ENCODE results near the gene HSPA2.
A peak's percentile ranks its signal among the peaks of the same experiment; 100 is the strongest.
"Not testable (repeated sequence)": the region's sequence is repeated elsewhere in the genome, so short reads cannot be mapped to it uniquely, and the experiment has no call there.

Gene HSPA2

GRCh38 chr14:64516969-64517368 lies 23.6 kb upstream of the HSPA2 start:
- no peak for DNase-seq

GRCh38 chr14:64517667-64518066 lies 22.9 kb upstream of the HSPA2 start:
- not testable (repeated sequence) for DNase-seq

- DNase-seq, result no peak
These were observed 22.3 kb upstream of the HSPA2 start for GRCh38 chr14:64518229-64518628.

- no peak for DNase-seq
These were observed 19.8 kb upstream of the HSPA2 start for GRCh38 chr14:64520699-64521098.

GRCh38 chr14:64522591-64523355 lies 17.8 kb upstream of the HSPA2 start:
- DNase-seq, result no peak

GRCh38 chr14:64525354-64525753 lies 15.2 kb upstream of the HSPA2 start:
- no peak for DNase-seq

- no peak for DNase-seq
These were observed 9.0 kb upstream of the HSPA2 start for GRCh38 chr14:64531567-64531966.

GRCh38 chr14:64536488-64537245 lies 3.9 kb upstream of the HSPA2 start:
- DNase-seq, result no peak

- peak; percentile 66 for DNase-seq
These were observed 875 bp downstream of the HSPA2 start for GRCh38 chr14:64541261-64541971.

- peak; percentile 65 for DNase-seq
These were observed 1.7 kb downstream of the HSPA2 start for GRCh38 chr14:64541972-64542835.

- no peak for DNase-seq
These were observed 2.3 kb downstream of the HSPA2 start for GRCh38 chr14:64542836-64543201.

- no peak for DNase-seq
These were observed 4.2 kb downstream of the HSPA2 start for GRCh38 chr14:64544607-64545312.

GRCh38 chr14:64549016-64549415 lies 8.5 kb downstream of the HSPA2 start:
- no peak for DNase-seq

GRCh38 chr14:64549791-64550620 lies 9.5 kb downstream of the HSPA2 start, which contains the start of gene PPP1R36:
PPP1R36 (plus strand) TSS chr14:64549961; CDS start chr14:64549998, 37 bp downstream.
- DNase-seq, result peak; percentile 78

GRCh38 chr14:64550621-64551333 lies 10.2 kb downstream of the HSPA2 start:
- DNase-seq, result no peak

GRCh38 chr14:64554556-64554955 lies 14.0 kb downstream of the HSPA2 start:
- DNase-seq, result no peak

- DNase-seq, result no peak
These were observed 16.0 kb downstream of the HSPA2 start for GRCh38 chr14:64556526-64556925.

- not testable (repeated sequence) for DNase-seq
These were observed 17.7 kb downstream of the HSPA2 start for GRCh38 chr14:64558216-64558615.

GRCh38 chr14:64561631-64562030 lies 21.1 kb downstream of the HSPA2 start:
- DNase-seq, result no peak

GRCh38 chr14:64562436-64562835 lies 21.9 kb downstream of the HSPA2 start:
- DNase-seq, result no peak
